GM12864 (cell line): ENCODE results near the gene EML5.

Experiments used
- DNase-seq: peaks from one replicate; pipeline ENCODE4 v3.0.0-alpha.2; 2011; ENCODE audit warnings: low read depth
- H3K4me3 ChIP-seq: 2 replicates; pipeline ENCODE4 v1.5.1; 2011; ENCODE audit warnings: mild to moderate bottlenecking, low read depth, low read length, control low read depth
- CTCF ChIP-seq: IDR thresholded peaks from 2 replicates; pipeline ENCODE4 v1.5.1; 2011; ENCODE audit warnings: low read depth, mild to moderate bottlenecking, moderate library complexity, low read length, control low read depth, inconsistent platforms; ENCODE audit errors: missing control alignments

Gene EML5

DNA sequence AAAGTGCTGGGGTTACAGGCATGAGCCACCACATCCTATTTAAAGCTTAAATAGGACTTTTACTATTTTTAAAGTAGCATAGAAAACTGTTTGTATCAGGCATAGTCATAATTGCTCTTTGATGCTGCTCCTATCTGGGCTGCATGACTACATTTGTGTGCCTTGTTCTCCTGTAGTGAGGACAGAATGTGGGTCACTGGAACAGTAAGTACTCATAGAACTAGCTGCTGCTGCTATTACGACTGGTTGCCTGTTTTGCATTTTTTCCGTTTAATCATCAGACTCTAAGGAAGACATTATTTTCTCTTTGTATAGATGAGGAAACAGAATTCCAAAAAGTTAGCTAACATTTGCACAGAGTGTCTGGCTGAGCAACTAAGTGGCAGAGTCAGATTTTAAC, 187.2 kb downstream of the EML5 start:
- TF ChIP-seq CTCF = no peak
- H3K4me3 ChIP-seq = no peak overlapping the region
- no peak for DNase-seq

DNA sequence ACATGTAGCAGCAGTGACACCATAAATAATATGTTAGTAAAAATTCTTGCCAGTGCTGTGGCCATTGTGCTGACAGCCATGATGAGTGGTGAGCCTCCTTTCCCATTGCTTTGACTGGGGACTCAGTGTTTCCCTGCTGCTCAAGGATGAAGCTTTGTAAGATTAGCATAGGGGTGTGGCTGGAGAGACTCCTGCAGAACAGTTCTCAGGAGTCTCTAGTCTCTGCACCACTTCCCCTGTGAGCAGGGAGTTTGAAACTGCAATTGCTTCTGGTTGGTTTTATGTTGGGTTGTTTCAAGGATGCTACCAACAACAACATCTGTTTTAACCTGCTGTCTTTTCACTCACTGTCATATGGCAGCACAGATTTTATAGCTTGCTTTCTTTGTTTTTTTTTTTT, 188.5 kb downstream of the EML5 start:
- TF ChIP-seq CTCF = no peak
- peak; percentile 13 for DNase-seq
- H3K4me3 ChIP-seq = no peak overlapping the region

- H3K4me3 ChIP-seq = peak overlapping the region; percentile 31; the same call in 1 of the 2 replicates
- DNase-seq = peak; percentile 81
- TF ChIP-seq CTCF = peak; percentile 18
Observed at GRCh38 chr14:88599761-88600439, 192.9 kb downstream of the EML5 start.

- H3K4me3 ChIP-seq = peak overlapping the region; percentile 31; the same call in 1 of the 2 replicates
- no peak for TF ChIP-seq CTCF
- DNase-seq = peak; percentile 22
Observed at GRCh38 chr14:88599326-88599725, 193.4 kb downstream of the EML5 start.

- H3K4me3 ChIP-seq = no peak overlapping the region
- no peak for TF ChIP-seq CTCF
- DNase-seq = no peak
Observed at GRCh38 chr14:88598097-88598675, 194.6 kb downstream of the EML5 start.

DNA sequence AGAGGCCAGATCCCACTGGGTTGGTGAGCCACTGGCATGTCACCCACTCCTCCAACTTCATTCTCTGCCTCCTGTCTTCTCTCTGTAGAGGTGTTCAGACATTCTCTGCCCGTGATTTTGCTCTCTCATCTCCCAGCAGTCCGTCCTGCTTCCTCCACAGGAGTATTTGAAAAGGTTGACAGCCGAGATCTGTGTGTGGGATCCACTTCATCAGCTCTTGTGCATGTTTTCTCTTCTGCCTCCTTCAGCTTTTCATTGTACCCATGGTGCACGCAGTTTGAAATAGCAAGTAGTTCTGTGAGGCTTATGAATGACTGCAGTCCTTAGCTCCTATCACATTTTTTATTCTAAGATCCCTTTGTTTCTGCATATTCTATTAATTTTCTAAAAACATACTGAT, 195.2 kb downstream of the EML5 start:
- no peak overlapping the region for H3K4me3 ChIP-seq
- no peak for TF ChIP-seq CTCF
- no peak for DNase-seq

DNA sequence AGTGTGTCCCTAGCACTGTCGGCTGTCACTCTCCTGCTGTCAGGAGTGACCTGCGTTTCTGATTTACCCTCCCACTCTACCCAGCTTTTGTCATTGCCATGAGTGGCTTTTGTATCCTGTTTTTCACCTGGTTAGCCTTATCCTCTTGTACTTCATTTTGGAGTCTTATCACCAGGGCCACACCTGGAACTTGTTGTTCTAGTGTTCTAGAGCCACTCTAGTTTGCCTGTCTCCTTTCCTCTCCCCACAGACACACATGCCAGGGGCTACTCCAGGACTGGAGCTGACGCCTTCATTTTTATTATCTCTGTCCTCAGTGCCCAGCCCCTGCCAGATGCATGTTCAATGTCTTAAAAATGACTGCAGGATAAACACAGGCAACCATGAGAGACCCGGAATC, 195.7 kb downstream of the EML5 start:
- H3K4me3 ChIP-seq = no peak overlapping the region
- no peak for DNase-seq
- no peak for TF ChIP-seq CTCF
